Stimulated activated CD8-positive, alpha-beta memory T cell treated with anti-CD3 and anti-CD28 coated beads, Interleukin-15, amount 100 ng/mL, for 24 hours (primary cell): ENCODE results near the gene PCDHGB6.
"Not testable (repeated sequence)": the region's sequence is repeated elsewhere in the genome, so short reads cannot be mapped to it uniquely, and the experiment has no call there.

Experiments used
- DNase-seq: peaks from one replicate; pipeline ENCODE4 v3.0.0-alpha.2; 2020; ENCODE audit warnings: low read depth

Gene PCDHGB6

GRCh38 chr5:141407790-141408505, at the start of gene PCDHGB6:
Gene PCDHGB6 (plus strand): TSS chr5:141408021. CDS start chr5:141408203, 182 bp downstream.
- not testable (repeated sequence) for DNase-seq

GRCh38 chr5:141359790-141360426, 47.9 kb upstream of the PCDHGB6 start, which contains the start of gene PCDHGB2:
Gene PCDHGB2 (plus strand): TSS chr5:141359994. CDS start chr5:141360136, 142 bp downstream.
- no peak for DNase-seq

- no peak for DNase-seq
Measured at GRCh38 chr5:141360685-141361084, 47.1 kb upstream of the PCDHGB6 start.

GRCh38 chr5:141362719-141363118, 45.1 kb upstream of the PCDHGB6 start:
- no peak for DNase-seq

- DNase-seq = no peak
Measured at GRCh38 chr5:141363952-141364660, 43.7 kb upstream of the PCDHGB6 start, which contains the start of gene PCDHGA5. Gene PCDHGA5 (plus strand): TSS chr5:141364162. CDS start chr5:141364331, 169 bp downstream.

GRCh38 chr5:141366016-141366896, 41.6 kb upstream of the PCDHGB6 start:
- DNase-seq = no peak

- no peak for DNase-seq
Measured at GRCh38 chr5:141369994-141370848, 37.6 kb upstream of the PCDHGB6 start, which contains the start of gene PCDHGB3. Gene PCDHGB3 (plus strand): TSS chr5:141370242. CDS start chr5:141370395, 153 bp downstream.

GRCh38 chr5:141371572-141372475, 36.0 kb upstream of the PCDHGB6 start:
- no peak for DNase-seq

GRCh38 chr5:141373673-141374317, 34.0 kb upstream of the PCDHGB6 start, which contains the start of gene PCDHGA6:
Gene PCDHGA6 (plus strand): TSS chr5:141373891. CDS start chr5:141374084, 193 bp downstream.
- no peak for DNase-seq

GRCh38 chr5:141374627-141375026, 33.2 kb upstream of the PCDHGB6 start:
- DNase-seq = no peak

- not testable (repeated sequence) for DNase-seq
Measured at GRCh38 chr5:141375444-141376155, 32.2 kb upstream of the PCDHGB6 start.

GRCh38 chr5:141382469-141383294, 25.1 kb upstream of the PCDHGB6 start, which contains the start of gene PCDHGA7:
Gene PCDHGA7 (plus strand): TSS chr5:141382742. CDS start chr5:141382900, 158 bp downstream.
- DNase-seq = no peak

- no peak for DNase-seq
Measured at GRCh38 chr5:141383345-141383744, 24.5 kb upstream of the PCDHGB6 start.

- DNase-seq = no peak
Measured at GRCh38 chr5:141384471-141385267, 23.2 kb upstream of the PCDHGB6 start.

- DNase-seq = not testable (repeated sequence)
Measured at GRCh38 chr5:141387557-141388311, 20.1 kb upstream of the PCDHGB6 start, which contains the start of gene PCDHGB4. Gene PCDHGB4 (plus strand): TSS chr5:141387698. CDS start chr5:141387885, 187 bp downstream.
